ENCODE results near the gene N4BP2.
A peak's percentile ranks its signal among the peaks of the same experiment; 100 is the strongest.

N4BP2 gene

DNA sequence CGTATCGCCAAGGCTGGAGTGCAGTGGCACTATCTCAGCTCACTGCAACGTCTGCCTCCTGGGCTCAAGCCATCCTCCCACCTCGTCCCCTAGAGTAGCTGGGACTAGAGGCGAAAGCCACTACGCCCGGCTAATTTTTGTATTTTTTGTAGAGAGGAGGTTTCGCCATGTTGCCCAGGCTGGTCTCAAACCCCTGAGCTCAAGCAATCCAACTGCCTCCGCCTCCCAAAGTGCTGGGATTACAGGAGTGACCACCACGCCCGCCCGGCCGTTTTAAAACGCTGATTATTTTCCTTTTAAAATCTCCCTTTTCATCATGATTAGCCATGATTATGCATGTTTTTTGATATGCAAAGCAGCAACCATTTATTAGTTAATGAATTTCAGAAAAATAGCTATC is 2.2 kb downstream of the N4BP2 start:
- TF ChIP-seq POLR2AphosphoS5 (IDR thresholded peaks at IDR 0.05; ENCODE audit: low read depth) (no peak), CTCF (IDR thresholded peaks at IDR 0.05; ENCODE audit: insufficient read depth, low read length) (no peak), SPI1 (IDR thresholded peaks at IDR 0.05; ENCODE audit: borderline replicate concordance, low read depth) (no peak), GABPA (IDR thresholded peaks at IDR 0.05; ENCODE audit: low read depth) (no peak)
- TF ChIP-seq, protein P1, sequence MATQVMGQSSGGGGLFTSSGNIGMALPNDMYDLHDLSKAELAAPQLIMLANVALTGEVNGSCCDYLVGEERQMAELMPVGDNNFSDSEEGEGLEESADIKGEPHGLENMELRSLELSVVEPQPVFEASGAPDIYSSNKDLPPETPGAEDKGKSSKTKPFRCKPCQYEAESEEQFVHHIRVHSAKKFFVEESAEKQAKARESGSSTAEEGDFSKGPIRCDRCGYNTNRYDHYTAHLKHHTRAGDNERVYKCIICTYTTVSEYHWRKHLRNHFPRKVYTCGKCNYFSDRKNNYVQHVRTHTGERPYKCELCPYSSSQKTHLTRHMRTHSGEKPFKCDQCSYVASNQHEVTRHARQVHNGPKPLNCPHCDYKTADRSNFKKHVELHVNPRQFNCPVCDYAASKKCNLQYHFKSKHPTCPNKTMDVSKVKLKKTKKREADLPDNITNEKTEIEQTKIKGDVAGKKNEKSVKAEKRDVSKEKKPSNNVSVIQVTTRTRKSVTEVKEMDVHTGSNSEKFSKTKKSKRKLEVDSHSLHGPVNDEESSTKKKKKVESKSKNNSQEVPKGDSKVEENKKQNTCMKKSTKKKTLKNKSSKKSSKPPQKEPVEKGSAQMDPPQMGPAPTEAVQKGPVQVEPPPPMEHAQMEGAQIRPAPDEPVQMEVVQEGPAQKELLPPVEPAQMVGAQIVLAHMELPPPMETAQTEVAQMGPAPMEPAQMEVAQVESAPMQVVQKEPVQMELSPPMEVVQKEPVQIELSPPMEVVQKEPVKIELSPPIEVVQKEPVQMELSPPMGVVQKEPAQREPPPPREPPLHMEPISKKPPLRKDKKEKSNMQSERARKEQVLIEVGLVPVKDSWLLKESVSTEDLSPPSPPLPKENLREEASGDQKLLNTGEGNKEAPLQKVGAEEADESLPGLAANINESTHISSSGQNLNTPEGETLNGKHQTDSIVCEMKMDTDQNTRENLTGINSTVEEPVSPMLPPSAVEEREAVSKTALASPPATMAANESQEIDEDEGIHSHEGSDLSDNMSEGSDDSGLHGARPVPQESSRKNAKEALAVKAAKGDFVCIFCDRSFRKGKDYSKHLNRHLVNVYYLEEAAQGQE (IDR thresholded peaks at IDR 0.05; ENCODE audit: insufficient replicate concordance, low read depth), result no peak
- Histone ChIP-seq H3K4me3 (replicated peaks; ENCODE audit: insufficient read depth, low read length) (no peak overlapping the region), H3K27me3 (ENCODE audit: insufficient read depth, poor library complexity, severe bottlenecking) (no peaks in the 10 kb centered on the region), H3K27ac (replicated peaks) (peak overlapping the region; percentile 99; the same call in 1 of the 2 replicates)
- DNase-seq (ENCODE audit: low read depth in 1 of 2, low spot score in 1 of 2), result no peak

GRCh38 chr4:40059362-40059761 is 2.7 kb downstream of the N4BP2 start:
- Histone ChIP-seq H3K27me3 (ENCODE audit: insufficient read depth, poor library complexity, severe bottlenecking) (no peaks in the 10 kb centered on the region), H3K27ac (replicated peaks) (no peak overlapping the region), H3K4me3 (replicated peaks; ENCODE audit: insufficient read depth, low read length) (no peak overlapping the region)
- no peak for DNase-seq (ENCODE audit: low read depth in 1 of 2, low spot score in 1 of 2)
- TF ChIP-seq GABPA (IDR thresholded peaks at IDR 0.05; ENCODE audit: low read depth) (no peak), POLR2AphosphoS5 (IDR thresholded peaks at IDR 0.05; ENCODE audit: low read depth) (no peak), SPI1 (IDR thresholded peaks at IDR 0.05; ENCODE audit: borderline replicate concordance, low read depth) (no peak), CTCF (IDR thresholded peaks at IDR 0.05; ENCODE audit: insufficient read depth, low read length) (no peak)
- TF ChIP-seq, protein P1 (IDR thresholded peaks at IDR 0.05; ENCODE audit: insufficient replicate concordance, low read depth), result no peak

- DNase-seq (ENCODE audit: low read depth in 1 of 2, low spot score in 1 of 2), result no peak
- Histone ChIP-seq H3K4me3 (replicated peaks; ENCODE audit: insufficient read depth, low read length) (no peak overlapping the region), H3K27ac (replicated peaks) (no peak overlapping the region), H3K27me3 (ENCODE audit: insufficient read depth, poor library complexity, severe bottlenecking) (no peaks in the 10 kb centered on the region)
- TF ChIP-seq GABPA (IDR thresholded peaks at IDR 0.05; ENCODE audit: low read depth) (no peak), CTCF (IDR thresholded peaks at IDR 0.05; ENCODE audit: insufficient read depth, low read length) (no peak), POLR2AphosphoS5 (IDR thresholded peaks at IDR 0.05; ENCODE audit: low read depth) (no peak), SPI1 (IDR thresholded peaks at IDR 0.05; ENCODE audit: borderline replicate concordance, low read depth) (no peak)
- TF ChIP-seq, protein P1 (IDR thresholded peaks at IDR 0.05; ENCODE audit: insufficient replicate concordance, low read depth), result no peak
These were observed 8.4 kb downstream of the N4BP2 start for GRCh38 chr4:40065010-40065409.
